HL-60/S4 (cell line): ENCODE measurements around the gene GABRG3.
"Not testable (repeated sequence)": the region's sequence is repeated elsewhere in the genome, so short reads cannot be mapped to it uniquely, and the experiment has no call there.

Experiments
- in situ Hi-C: fragments of 300-500 bp; cut with MboI; formaldehyde crosslinking; loops from 2 replicates; pipeline ENCODE4 v1.14.3; 2022; ENCODE audit warnings: low sequenced_read_pairs

GABRG3 gene

DNA sequence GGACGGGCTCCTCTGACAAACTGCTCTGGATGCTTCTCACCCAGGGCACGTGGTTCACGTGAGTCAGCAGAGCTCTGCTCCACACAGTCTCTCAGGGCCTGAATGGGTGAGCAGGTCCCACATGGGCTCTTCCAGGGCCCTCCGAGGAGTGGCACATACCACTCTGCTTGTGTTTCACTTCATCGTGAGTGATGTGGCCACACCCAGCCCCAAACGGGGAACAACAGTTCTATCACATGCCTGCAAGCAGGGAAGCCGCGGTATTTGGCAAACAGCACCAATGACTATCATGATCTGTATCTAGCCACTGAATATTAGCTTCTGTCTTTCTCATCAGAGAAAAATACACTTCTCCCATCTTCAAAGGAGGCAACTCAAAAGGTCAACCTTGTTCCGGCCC, 352.8 kb downstream of the GABRG3 start:
- in situ Hi-C loops = no loop called here

DNA sequence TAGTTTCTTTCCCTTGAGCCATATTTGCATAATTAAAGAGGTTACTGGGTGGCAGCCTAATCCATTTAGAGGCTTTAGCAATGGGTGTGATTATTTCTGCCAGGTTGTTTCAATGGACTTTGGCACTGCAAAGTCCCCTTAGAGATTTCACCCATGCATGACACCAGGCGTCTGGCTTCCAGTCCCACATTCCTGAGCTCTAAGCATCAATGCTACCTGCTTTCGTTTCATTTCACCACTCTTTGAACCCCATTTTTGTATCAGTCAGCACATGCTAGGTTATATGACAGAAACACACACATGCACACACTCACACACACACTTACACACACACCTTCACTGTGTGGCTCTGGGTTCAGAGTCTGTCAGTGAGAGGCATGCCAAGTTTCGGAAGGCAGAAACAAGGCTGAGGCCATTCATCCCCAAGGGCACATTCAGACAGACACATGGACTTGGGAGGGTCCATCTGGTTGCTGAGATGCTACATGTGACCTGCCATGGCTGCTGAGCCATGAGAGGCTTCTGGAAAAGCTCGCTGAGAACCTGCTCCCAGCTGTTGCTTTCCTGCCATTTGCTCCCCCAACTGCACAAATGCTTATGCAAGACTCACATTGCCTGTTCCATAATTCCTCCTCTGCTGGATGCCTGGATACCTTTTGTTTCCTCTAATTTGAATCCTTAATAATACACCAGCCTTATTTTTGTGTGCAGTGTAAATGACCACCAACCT, 354.1 kb downstream of the GABRG3 start:
- in situ Hi-C loops = no loop called here

- in situ Hi-C loops = no loop called here
These were observed 356.6 kb downstream of the GABRG3 start for GRCh38 chr15:27327467-27328025.

- in situ Hi-C loops = no loop called here
These were observed 357.2 kb downstream of the GABRG3 start for GRCh38 chr15:27328186-27328585.

GRCh38 chr15:27328608-27329007, 357.6 kb downstream of the GABRG3 start:
- in situ Hi-C loops = no loop called here

DNA sequence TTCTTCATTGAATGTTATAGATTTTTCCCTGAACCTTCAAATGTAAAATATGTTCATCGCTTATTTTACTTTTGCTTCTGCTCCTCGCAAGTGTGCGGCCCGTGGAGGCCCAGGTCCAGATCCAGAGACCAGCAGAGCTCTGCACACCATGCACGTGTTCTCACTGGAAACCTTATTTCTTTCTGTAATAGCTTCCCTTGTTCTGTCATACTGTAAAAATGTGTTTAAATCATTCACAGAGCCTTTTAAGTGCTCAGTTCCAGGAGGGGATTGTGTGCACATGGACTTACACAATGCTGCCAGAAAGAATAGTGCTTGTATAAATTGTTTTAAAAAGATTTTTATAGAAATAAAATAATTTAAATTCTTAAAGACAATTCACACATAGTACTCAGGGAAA, 359.3 kb downstream of the GABRG3 start:
- in situ Hi-C loops = no loop called here

DNA sequence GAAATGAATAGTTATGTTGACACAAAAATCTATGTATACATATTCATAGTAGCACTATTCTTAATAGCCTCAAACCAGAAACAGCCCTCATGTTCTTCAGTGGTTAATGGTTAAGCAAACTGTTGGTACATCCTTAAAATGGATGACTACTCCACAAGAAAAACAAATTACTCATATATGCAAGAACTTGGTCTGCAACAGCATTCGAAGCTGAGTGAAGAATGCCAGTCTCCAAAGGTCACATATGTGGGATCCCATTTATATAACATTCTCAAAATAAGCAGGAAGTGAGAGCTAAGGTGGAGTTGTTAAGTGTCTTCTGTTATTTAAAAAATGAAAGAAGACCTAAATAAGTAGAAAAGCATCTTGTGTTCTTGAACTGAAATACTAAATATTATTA, 365.7 kb downstream of the GABRG3 start:
- in situ Hi-C loops = no loop called here

- in situ Hi-C loops = no loop called here
These were observed 368.2 kb downstream of the GABRG3 start for GRCh38 chr15:27339138-27339537.

DNA sequence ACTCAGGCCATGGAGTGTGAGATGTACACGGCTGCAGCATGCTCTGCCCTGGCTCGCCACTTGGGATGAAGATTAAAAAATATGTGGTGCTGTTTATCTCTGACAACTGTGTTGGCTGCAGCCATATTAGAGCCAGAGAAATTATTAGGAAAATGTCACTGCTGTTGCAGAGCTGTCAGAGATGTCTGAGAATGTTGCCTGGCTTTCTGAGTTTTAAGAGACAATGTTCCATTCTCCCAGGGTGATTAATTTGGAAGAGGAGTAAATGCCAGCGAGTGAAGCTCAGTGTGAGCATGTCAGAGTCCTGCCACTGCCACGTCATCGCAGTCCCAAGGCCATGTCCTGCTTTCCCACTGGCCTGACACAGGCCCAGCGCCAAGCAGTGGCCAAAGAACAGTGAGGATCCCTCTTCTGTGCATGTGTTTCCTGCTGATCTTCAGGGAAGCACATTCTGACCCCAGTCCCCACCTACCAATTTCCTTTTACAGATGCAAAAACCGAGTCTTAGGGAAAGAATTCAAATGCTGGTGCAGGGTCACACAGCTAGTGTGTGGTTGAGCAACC, 370.9 kb downstream of the GABRG3 start:
- in situ Hi-C loops = no loop called here

GRCh38 chr15:27342991-27343390, 372.0 kb downstream of the GABRG3 start:
- in situ Hi-C loops = no loop called here

DNA sequence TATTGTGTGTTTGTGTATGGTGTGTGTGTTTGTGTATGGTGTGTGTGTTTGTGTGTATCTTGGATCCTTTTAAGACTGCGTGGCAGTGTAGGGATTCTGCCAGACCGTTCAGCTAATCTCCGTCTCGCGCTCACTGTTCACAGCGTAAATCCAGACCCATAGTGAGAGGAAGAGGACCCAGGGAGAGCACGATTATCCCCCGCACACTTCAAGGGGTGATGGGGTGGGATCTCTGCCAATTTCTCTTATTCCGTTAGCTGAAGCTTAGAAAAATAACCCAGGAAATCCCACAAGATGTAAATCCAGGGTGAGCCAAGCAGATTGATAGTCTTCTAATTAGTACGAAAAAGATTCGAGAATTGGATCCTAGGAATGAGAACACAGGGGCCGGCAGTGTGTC, 381.2 kb downstream of the GABRG3 start:
- in situ Hi-C loops = no loop called here

DNA sequence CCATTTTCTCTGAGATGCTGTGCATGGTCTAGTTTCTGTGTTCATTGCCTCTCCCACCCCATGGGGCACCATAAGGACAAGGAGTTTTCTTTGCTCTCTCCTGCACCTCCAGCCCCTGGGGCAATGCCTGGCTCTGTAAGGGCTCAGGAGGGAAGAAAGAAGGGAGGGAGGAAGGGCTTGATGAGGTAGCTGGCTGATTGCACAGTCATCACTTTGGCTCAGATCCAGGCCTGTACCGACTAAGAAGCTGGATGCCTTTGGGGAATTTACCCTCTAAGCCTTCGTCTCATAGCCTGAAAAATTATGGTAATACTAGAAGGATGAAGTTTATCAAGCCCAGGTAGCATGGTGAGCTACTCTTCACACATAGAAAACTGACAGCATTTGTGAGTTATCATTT, 382.9 kb downstream of the GABRG3 start:
- in situ Hi-C loops = no loop called here

- in situ Hi-C loops = no loop called here
These were observed 387.9 kb downstream of the GABRG3 start for GRCh38 chr15:27358751-27359434.

- in situ Hi-C loops = no loop called here
These were observed 388.6 kb downstream of the GABRG3 start for GRCh38 chr15:27359586-27359985.

GRCh38 chr15:27360316-27360715, 389.3 kb downstream of the GABRG3 start:
- in situ Hi-C loops = no loop called here

DNA sequence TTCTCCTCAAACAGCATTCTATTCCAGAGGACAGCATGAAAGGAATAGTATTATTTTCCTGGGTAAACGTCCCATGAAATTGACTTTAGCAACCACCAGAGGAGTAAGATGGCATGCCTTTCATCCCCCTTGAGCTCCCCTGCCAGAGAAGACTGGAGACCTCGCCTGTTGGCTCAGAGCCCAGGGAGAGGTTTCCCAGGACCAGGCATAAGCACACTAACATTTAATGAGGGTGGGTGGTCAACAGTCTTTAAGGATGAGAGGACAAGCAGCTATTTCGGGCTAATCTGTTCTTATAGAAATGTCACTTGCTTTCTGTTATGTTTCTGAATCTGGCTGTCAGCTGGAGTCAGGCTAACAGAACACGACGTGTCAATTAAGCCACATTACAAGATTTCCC, 390.5 kb downstream of the GABRG3 start:
- in situ Hi-C loops = no loop called here

- in situ Hi-C loops = no loop called here
These were observed 394.5 kb downstream of the GABRG3 start for GRCh38 chr15:27365456-27365855.

DNA sequence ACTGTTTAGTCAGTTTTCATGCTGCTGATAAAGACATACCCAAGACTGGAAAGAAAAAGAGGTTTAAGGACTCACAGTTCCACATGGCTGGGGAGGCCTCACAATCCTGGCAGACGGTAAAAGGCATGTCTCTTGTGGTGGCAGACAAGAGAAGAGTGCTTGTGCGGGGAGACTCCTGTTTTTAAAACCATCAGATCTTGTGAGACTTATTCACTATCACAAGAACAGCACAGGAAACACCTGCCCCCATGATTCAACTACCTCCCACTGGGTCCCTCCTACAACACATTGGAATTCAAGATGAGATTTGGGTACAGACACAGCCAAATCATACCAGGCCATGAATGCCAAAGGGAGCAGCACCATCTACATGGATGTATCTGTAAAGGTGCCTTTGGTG, 406.4 kb downstream of the GABRG3 start:
- in situ Hi-C loops = not testable (repeated sequence)

DNA sequence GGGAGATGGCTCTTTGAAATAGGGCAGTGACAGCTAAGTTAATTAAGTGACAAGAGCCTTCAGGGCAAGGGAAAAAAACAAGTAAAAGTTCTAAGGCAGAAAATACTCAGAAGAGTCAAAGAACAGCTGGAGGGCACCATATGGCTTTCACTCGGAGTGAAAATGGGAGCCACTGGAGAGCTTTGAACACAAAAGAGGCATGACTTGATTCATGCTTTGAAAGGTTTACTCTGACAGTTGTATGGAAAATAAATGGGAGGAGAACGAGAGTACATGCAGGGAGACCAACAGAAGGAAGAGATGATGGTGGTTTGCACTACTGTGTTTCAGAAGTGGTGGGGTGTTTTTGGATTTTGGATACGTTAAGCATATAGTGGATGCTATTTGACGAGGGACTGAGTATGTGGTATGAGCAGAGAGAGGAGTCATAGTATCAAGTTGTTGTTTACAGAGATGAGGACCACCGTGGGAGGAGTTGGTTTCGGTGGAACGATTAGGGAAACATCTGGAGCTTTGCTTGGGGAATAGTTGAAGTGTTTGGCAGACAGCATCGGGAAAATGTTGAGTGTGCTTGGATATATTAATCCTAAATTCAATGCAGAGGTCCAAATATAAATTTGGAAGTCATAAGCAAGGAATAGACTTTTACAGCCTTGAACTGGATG, 411.5 kb downstream of the GABRG3 start:
- in situ Hi-C loops = no loop called here

- in situ Hi-C loops = no loop called here
These were observed 412.7 kb downstream of the GABRG3 start for GRCh38 chr15:27383726-27384125.

DNA sequence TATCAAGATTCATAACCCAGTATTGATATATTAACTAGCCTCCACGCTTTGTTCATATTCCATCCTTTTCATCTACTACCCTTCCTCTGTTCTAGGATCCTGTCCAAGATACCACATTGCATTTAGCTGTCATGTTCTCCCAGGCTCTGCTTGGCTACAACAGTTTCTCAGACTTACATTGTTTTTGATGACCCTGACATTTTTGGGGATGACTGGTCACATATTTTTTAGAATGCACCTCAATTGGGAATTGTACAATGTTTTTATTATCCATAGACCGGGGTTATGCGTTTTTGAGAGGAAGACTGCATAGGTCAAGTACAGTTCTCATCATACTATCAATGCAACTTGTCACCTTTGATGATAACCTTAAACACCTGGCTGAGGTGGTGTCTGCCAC, 421.2 kb downstream of the GABRG3 start:
- in situ Hi-C loops = no loop called here
